ENCODE measurements around the gene SNRNP35. TPM values are rescaled to one million over a fixed set of nuclear protein-coding genes. Genes with fewer than 3 reads are reported as not detected.

SNRNP35 gene
- total and polyA plus RNA-seq, 9 of the 15 experiments (the other 6 are each of a cell fraction or from before 2014, with no cell fraction given): 17.7 to 41.0 (median 25.5) TPM

- no peak for TF ChIP-seq DIDO1 (tag; IDR thresholded peaks at IDR 0.05; ENCODE audit: low read depth)
- TF ChIP-seq ZNF764 (CRISPR knock-in tag; IDR thresholded peaks at IDR 0.05; ENCODE audit: low read depth): no peak
- no peak for TF ChIP-seq ZNF518B (CRISPR knock-in tag; IDR thresholded peaks at IDR 0.05)
Observed at GRCh38 chr12:123410041-123410412, 47.9 kb upstream of the SNRNP35 start (continued).

- BruUV-seq (replicated peaks): no TSS peak
- Histone ChIP-seq H3K27ac (ENCODE audit: extremely low read depth, low read depth, low read length) (no peak overlapping the region), H2AFZ (ENCODE audit: low read depth, low read length) (no peak overlapping the region), H3K27me3 (ENCODE audit: control insufficient read depth in 2 of 2, insufficient read depth in 2 of 2, low read length in 2 of 2) (no peaks in the 10 kb centered on the region), H4K20me1 (replicated peaks; ENCODE audit: control insufficient read depth, insufficient read depth, low read length) (no peaks in the 10 kb centered on the region), H3K9ac (ENCODE audit: insufficient read depth in 1 of 2, low read depth in 2 of 2, low read length in 2 of 2) (no peak overlapping the region), H3K79me2 (ENCODE audit: control insufficient read depth, insufficient read depth, low read length) (no peaks in the 10 kb centered on the region), H3K9me1 (ENCODE audit: control insufficient read depth, insufficient read depth, low read length) (no peaks in the 10 kb centered on the region), H3K4me1 (replicated peaks in 1 of 2; ENCODE audit: control insufficient read depth in 2 of 2, insufficient read depth in 2 of 2, low read length in 2 of 2) (no peaks in the 10 kb centered on the region; a peak in 1 of 5 replicates), H3K4me2 (ENCODE audit: insufficient read depth, low read length) (no peak overlapping the region), H3K4me3 (no peak overlapping the region), H3K9me3 (replicated peaks; ENCODE audit: control insufficient read depth, insufficient read depth, low read depth, low read length) (no peaks in the 10 kb centered on the region; the same call in 1 of the 2 replicates), H3K36me3 (ENCODE audit: control insufficient read depth, insufficient read depth, low read length) (peaks cover 13% of the 10 kb centered on the region; the same call in 2 of the 3 replicates)
- in situ Hi-C loops (cut with MboI) (no loop called here), intact Hi-C loops (cut with micrococcal nuclease) (no loop called here)
- CTCF ChIA-PET (ENCODE audit: low intra/inter-chr PET ratio): no interaction called here
- POLR2A ChIA-PET: interaction anchor here (1.6 to 1.8 kb wide), 2 partner anchors 9 to 12 kb away, joined by 4 read pairs; no protein-coding TSS in a partner anchor
- TF ChIP-seq ZKSCAN8 (CRISPR knock-in tag; IDR thresholded peaks at IDR 0.05) (no peak), FOXK1 (CRISPR knock-in tag; IDR thresholded peaks at IDR 0.05; ENCODE audit: borderline replicate concordance) (no peak), CHD1 (IDR thresholded peaks at IDR 0.05; ENCODE audit: low read length) (no peak), HMG20A (CRISPR knock-in tag; conservative IDR thresholded peaks at IDR 0.05) (no peak), ZNF395 (CRISPR knock-in tag; IDR thresholded peaks at IDR 0.05) (no peak), ZNF639 (CRISPR knock-in tag; conservative IDR thresholded peaks at IDR 0.05 in 1 of 2, IDR thresholded peaks at IDR 0.05 in 1 of 2) (no peak), BRF2 (IDR thresholded peaks at IDR 0.05; ENCODE audit: borderline replicate concordance, insufficient read depth, insufficient read length) (no peak), NR3C1 (CRISPR knock-in tag; IDR thresholded peaks at IDR 0.05) (no peak), ARID2 (IDR thresholded peaks at IDR 0.05) (no peak)
- no peak for DNase-seq (ENCODE audit: extremely low read depth in 1 of 4, low spot score in 3 of 4)
- ATAC-seq: peak; percentile 69
- FAIRE-seq: no peak
- 94% methylated on average over 1 of the region's 2 CpGs for WGBS (ENCODE audit: insufficient coverage, low coverage, missing lambda C conversion rate)
Observed at GRCh38 chr12:123421314-123421713, 36.6 kb upstream of the SNRNP35 start.

Measured in K562 (cell line).